OCI-LY1 (cell line): Measurements from ENCODE around the gene LRFN2.

Source experiments
- CTCF ChIP-seq: fragments of 200-600 bp; sonication (generic), shearing (Covaris generic); IDR thresholded peaks from 2 replicates; pipeline ENCODE4 v1.5.1; 2017; ENCODE audit warnings: mild to moderate bottlenecking, antibody characterized with exemption, low read length, moderate library complexity, mixed read lengths
- EZH2 ChIP-seq: fragments of 200-600 bp; sonication (generic), shearing (Covaris generic); IDR thresholded peaks from 2 replicates; pipeline ENCODE4 v1.8.0; 2017; ENCODE audit warnings: borderline replicate concordance, mixed run types, mild to moderate bottlenecking, antibody characterized with exemption, low read length, moderate library complexity, mixed read lengths

- no peak for TF ChIP-seq CTCF
- TF ChIP-seq EZH2 = no peak
These were observed 39.7 kb upstream of the LRFN2 start for GRCh38 chr6:40626886-40627285.
